Activated CD4-positive, CD25-positive, alpha-beta regulatory T cell treated with anti-CD3 and anti-CD28 coated beads, Interleukin-2, amount 50 U/mL, for 24 hours (primary cell): ENCODE results near the gene ITGA11.
"Not testable (repeated sequence)": the region's sequence is repeated elsewhere in the genome, so short reads cannot be mapped to it uniquely, and the experiment has no call there.

Source experiments
- ATAC-seq, 2 donors: fragments of 150-1000 bp; cut with Tn5 transposase; one replicate each; pipeline ENCODE4 v1.10.0; 2021; ENCODE audit warnings: mild to moderate bottlenecking in 1 of 2, moderate library complexity in 1 of 2

The ITGA11 gene

DNA sequence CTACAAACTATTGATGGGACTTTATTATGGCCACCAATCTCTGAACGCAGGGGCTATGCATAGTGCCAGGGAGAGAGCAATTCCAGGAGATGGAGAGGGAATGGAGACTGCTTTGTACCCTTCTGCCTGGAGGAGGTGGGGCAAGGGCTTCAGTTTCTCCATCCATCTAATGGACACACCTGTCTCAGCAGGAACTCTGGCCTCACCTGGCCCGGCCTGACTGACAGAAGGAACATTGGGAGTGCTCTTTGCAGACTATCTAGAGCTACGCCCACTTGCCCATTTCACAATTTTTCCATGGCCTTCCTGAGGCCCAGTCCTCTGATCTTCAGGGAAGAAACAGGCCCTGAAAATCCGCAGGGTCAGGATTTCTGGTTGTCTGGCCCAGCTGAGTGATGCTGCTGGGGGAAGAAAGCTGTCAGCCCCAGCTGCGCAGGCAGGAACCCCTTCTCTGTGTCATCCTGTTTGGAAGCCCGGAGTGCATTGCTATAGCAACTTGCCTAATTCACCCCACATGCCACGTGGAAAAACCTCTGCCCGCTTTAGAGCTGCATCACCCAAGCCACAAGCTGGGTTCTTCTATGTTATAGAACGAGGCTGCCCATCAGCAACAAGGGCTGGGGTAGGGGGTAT is 6.4 kb downstream of the ITGA11 start:
- no peak for ATAC-seq

DNA sequence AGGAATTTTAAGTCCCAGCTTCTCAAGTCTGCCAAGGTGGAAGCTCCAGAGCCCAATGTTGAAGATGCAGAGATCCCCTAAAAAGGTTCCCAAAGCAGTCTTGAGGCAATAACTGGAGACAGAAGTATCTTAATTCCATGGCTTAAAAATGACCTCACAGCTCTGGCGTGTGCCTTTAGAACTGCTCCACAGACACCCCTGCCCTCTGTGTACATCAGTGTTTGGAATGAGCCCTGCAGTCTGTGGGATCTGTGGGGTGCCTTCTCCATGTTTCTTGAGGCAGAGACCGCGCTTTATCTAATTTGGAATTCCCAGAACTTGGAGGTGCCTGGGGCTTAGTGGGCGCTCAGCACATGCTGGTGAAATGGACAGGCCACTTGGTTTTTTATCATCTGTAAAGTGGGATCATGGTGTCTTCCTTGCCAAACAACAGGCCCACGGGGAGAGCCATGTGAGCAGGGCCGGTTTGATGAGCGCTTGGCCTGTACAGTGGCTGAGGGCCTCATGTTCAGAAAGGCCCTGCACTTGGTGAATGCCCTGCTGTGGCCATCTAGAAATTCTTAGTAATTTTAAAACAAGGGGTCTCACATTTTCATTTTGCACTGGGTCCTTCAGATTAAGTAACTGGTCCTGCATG is 7.1 kb downstream of the ITGA11 start:
- no peak for ATAC-seq

DNA sequence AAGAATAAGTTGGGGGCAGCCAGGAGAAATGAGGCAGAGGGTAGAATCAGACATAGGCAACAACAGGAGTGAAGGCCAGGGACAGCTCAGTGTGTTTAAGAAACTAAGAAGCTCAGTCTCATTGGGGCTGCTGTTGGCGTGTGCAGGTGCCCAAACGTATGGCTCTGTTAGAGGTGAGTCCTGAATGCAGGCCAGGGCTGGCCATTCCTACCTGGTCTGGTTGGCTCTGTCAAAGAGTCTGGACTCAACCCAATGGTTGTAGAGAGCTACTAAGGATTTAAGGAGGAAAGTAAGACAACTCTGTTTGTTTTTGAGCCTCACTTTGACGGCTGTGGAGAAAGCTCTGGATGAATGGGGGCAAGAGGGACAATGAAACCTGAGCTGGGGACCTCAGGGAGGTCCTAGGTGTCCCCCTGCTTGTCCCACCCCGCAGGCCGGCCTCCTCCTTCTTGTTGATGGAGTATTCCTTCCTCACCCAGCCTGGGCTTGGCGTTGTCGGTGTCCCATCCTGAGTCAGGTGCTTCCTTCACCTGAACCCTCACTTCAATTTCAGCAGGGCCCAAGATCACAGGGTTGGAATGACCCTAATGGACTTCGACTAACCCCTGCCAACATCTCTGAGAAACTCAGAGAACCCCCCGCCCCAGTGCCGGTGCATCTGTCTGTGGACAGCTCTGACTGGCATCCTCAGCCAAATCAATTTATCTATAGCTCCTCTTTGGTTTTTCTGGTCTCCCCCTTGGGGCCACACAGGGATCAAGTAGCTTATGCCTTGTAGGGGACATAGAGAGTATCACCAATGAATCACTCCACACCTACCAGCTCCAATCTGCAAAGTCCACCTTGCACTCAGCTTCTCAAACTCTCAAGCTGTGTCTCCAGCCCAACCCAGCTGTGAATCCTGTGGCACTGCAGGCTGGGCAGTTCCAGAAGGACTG is 8.3 kb downstream of the ITGA11 start:
- no peak for ATAC-seq

DNA sequence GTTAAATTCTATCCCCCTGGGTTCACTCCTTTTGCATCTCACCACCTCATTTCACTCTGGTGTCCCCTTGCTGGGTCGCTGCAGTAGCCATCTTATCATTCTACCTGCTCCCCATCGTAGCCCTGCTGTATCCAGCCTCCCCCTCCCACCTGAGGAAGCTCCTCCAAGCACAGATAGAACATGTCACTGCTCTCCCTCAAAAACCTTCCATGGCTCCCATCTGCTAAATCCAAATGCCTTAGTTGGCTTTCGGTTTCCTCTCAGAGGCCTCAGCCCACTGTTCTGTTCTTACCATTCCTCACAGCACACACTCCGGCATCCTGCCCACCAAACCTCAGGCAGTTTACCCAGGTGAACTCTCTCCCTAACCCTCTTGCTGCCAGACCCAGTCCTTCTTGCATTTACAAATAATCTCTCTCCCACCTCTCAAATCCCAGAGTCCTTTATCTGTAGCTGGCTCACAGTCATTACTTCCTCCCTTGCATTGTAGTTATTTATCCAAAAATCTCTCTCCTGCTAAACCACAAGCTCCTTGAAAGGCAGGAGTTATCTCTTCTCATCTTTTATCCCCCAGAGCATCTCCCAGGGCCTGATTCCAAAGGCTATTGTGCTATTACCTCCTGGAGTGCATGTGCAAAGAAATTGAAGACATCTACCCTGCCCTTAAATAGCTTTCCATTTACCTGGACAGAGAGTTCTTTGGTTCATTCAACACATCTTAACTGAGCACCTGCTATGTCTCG is 9.4 kb downstream of the ITGA11 start:
- not testable (repeated sequence) for ATAC-seq

DNA sequence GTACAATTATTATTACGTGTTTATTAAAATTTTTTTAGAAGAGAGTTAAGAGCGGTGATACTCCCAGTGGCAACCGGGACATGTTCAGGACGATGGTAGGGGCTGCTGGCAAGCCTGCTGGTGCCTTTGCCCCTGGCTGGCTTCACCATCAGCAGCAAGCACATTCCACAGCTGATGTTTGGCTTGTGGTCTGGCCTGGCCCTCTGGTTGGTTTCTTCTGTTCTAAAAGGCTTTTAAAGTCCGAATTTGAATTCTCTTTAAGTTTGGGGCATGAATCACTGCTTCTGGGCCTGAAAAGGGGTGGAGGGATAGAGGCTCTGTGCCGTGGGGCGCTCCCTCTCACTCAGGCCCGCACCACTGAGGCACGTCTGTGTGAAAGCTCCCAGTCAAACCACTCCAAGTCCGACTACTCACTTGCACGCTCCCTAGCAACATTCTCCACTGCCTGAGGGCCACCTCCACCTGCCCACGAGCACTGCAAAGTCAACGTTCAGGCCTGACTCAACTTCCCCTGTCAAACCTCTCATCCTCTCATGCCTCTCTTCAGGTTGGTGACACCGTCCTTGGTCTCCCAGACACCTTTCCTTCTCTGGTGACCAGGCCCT is 10.1 kb downstream of the ITGA11 start:
- no peak for ATAC-seq

DNA sequence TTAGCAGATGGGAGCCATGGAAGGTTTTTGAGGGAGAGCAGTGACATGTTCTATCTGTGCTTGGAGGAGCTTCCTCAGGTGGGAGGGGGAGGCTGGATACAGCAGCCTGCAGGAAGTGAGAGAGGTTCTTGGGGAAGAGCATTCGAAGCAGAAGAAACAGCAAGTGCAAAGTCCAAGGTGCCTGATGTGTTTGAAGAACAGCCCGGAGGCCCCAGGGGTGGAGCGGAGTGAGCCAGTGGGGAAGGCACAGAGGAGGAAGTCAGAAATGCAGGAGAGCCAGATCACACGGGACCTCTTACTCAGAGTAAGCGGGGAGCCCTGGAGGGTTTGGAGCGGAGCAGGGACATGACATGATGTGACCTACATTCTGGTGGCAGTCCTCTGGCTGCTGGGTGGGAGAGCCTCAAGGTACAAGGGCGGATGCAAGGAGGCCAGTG is 10.8 kb downstream of the ITGA11 start:
- no peak for ATAC-seq

DNA sequence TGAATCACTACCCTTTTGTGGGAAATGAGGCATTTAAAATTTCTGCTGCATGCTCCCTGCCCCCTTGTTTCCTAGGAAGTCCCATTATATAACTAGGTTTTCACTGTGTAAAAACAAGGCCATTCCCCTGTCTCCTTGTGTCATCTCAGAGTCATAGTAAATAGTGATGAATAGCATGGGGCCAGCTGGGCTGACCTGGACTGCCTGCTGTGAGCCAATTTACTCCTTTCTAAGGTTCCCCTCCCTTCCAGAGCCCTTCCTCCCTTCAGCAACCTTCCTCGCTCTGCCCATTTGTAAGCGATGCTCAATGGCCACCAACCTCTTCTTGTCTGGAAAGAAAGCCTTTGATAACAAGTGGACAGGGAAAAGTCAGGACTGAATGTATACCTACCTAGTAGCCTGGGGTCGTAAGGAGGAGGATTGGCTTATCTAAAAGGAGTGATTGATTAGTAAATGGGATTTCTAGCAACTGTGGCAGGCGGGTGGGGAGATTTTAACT is 11.7 kb downstream of the ITGA11 start:
- ATAC-seq = no peak

DNA sequence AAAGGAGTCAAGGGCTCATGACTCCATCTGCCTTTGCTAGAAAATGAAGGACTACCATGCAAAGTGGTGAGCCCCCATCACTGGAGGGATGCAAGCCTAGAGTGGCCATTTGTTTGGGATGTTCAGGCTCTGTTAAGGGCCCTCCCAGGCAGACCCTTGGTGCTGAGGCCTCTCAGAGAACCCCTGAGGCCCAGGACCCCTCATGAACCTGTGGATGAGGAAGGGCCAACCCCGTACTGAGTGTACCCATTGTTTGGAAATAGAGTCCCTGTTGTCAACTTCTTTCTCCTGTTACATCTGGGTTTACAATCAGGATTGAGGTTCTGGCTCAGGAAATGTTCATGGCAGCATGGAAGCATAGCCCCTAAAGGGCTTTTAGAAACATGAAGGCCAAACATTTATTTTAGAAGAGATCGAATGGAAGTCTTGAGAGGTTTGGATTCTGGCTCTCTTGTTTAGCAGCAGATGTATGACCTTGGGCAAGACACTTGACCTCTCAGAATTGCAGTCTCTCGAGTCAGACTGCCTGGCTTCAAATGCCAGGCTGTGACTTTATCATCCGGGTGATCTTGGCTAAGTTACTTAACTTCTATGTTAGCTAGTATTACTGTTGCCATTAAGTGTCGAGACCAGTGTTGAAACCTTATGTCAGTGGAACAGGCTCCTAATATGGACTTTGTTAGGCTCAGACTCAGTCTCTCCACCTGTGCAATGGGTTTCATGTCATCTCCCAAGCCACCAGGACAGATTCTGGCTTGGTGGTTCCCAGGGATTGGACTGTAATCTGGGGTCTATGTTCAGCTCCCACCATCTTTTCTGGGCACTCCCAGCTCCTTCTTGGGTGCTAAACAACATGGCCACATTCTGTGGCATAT is 12.4 kb downstream of the ITGA11 start:
- ATAC-seq = no peak

DNA sequence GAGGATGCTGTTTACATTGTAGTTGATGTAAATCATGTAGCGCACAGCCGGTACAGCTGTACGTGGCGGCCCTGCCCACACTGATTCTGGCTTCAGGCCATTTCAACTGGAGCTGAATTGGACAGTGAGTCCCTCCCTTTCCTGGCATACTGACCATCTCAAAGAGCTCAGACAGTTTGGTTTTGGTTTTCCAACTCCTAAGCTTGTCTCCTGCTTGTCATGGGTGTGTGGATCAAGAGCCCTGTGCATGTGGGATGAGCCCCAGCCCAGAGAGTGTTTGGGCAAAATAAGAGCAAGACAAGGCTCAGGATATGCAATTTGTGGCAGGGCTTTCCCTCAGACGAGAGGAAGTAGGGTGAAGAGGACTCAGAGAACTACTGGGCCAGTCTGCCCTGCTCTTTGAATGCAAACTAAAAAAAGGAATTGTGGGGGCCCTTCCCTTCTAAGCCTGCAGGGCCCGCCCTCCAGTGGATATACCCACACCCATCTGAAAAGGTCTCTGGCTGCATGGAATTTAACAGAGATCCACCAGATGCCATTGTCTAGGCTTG is 13.3 kb downstream of the ITGA11 start:
- ATAC-seq = no peak

DNA sequence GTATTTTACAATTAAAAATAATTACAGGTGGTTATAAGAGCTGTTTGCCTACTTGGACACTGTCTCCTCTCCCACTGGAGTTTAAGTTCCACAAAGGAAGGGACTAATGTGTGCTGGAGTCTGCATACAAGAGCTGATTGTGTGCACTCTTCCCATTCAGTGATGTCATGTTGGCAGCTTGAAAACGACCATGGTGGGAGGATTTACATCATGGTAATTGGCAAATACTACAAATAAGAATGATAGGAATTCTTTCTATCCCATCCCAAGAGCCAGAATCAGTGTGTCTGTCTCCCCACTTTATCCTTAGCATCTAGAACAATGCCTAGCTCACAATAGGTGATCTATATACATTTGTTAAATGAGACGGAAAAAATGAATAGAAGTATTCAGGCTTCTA is 14.1 kb downstream of the ITGA11 start:
- no peak for ATAC-seq

DNA sequence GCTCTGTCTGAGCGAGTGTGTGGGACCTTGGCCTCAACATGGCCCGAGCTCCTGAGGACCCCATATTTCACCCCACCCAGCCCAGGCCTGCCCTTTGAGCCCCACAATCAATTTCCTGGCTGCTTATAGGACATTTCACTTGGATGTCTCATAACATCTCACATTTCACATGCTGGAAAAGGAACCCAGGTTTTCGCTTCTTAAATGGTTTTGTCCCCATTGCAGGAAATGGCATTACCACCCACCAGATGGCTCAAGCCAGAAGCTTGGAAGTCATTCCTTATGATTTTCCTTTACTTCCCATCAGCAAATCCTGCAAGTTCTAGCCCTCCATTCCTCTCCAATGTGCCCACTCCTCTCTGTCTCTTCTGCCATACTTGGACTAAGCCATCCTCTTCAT is 14.9 kb downstream of the ITGA11 start:
- no peak for ATAC-seq

DNA sequence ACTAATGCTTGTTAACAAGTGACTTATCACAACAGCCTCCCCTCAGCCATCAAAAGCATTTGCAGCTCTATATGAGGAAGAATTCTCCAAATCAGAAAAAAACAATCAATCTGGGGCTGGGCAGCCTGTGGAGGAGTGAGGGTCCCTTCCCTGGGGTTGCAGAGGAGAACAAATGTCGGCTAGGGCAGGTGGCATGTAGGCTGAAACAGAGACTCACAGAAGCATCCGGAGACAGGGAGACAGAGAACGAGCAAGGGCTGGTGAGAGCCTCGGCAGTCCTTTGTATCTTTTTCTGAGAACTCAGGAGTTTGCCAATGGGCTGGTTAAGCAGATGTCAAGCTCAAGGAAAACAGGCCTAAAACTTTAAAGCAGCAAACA is 15.8 kb downstream of the ITGA11 start:
- ATAC-seq = no peak

DNA sequence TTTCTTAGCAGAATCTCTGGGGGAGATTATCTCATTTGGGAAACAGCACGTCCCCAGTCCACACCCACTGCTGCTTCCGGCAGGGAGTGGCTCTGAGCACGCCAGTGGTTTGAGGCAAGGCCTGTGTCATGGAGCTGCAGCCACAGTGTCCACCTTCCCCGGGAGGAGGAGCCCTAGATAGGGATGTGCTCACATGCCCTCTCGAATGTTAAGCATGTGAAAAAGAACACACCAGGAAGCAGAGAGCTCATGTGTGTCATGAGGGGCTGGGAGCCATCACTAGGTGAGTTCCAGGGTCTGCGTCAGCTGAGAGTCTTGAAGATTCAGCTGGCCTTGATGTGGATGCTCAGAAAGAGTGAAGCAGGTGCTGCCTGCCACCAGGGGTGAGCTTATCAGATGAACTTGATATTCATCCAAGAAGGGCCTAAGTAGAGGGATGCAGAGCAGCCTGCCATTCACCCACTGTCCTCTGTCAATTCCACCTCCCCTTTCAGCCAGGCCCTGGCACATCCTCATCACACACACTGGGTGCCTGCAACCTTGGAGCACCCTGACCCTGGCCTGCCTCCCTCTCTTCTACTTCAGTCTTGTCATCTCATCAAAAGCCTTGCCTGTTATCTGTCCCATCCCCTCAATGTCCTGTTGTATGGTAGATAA is 16.3 kb downstream of the ITGA11 start:
- no peak for ATAC-seq

DNA sequence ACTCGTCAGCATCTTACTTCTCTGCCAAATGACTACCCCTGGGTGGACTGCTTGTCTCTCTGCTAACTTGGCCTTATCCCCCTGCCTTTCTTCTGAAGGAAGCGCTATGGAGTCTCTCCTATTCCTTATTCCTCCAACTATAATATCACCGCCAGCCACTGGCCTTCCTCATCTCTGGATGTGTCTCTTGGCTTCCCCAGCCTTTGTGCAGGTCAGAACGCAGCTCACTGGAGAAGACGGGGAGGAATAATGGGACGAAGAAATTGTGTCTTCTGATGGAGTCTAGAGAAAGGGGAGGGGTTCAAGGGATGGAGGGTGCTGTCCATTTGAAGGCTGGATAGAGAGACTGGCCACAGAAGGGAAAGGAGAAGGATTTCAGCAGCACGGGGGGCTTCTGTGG is 16.9 kb downstream of the ITGA11 start:
- ATAC-seq = no peak

DNA sequence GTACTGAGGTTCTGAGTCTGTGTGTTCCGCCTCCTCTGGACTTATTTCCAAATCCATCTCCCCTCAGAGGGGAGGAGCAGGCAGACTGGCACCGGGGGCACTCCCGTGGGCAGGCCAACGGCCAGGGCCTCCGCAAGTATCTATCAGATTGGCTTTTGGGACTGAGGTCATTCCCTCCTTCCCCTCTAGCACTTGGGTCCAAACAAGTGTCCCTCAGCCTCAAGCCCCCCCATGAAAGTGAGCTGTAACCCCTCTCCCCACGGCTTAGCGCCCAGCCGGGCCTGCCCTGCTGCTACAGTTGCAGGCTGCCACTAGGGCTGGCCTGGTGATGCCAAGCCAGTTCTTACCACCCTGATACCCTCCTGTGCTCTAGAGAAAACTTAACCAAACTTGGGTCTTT is 17.4 kb downstream of the ITGA11 start:
- ATAC-seq = no peak

DNA sequence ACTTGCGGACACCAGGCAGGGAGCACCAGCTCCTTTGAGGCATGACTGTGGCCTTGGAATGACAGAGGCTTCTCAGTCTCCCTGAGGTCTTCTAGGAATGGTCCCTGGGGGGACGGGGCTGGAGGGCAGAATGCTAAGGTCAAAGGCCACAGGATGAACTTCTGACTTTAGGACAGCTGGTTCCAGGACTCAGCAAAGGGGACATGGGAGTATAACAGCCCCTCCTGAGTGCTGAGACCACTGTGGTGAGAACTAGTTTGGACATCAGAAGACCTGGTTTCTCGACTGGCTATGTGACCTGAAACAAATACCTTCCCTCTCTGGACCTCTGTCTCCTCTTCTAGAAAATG is 17.8 kb downstream of the ITGA11 start:
- no peak for ATAC-seq

DNA sequence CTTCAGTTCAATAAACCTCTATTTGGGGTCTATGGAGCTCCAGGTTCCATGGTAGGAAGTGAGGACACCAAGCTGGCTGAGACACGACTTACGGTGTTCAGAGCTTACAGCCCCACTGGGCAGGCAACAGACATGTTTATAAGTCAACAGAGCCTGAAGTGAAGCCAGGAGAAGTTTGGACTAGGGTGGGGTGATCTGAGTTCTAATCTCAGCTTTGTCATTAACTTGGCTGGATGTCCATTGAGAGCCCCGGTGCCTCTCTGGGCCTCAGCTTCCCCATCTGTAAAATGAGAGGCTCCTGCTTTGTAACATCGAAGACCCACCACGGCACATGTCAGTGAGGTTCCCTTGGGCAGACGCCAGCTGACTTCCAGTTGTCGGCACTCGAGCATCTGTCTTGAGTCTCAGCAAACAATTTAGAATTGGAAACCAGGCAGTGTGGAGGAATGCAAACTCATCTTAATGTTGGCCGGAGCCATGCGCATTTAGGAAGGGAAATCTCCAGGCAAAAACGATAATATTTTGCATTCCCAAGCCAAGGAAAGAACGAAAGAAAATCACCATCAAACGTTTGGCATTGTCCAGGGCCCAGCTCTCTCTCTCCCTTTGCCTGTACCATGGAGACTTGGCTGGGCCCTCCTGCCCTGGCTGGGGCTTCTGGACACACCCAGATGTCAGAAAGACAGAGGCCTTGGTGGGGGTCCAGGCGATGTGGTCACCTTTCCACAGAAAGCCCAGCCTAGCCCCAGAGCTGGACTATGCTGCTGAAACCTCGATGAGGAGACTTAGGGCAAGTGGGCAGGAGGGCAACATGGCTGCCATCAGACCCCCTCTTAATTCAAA is 18.4 kb downstream of the ITGA11 start:
- no peak for ATAC-seq

DNA sequence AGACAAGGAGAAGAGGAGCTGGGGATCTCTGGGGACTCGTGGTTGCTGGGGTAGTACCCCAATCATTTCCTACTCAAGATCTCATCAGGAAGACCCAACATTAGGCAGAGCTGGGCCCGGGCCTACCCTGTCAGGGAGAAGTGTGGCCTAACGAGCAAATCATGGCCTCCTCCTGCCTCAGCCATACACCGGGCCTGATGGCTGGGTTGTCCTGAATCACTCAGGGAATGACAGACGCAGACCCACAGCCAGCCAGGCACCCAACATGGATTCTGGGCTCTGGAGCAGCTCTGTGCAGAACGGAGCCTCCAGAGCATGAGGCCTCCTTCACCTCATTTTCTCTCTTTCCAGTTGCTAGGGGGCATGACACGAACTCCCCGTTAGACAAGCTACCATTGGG is 19.7 kb downstream of the ITGA11 start:
- ATAC-seq = no peak

DNA sequence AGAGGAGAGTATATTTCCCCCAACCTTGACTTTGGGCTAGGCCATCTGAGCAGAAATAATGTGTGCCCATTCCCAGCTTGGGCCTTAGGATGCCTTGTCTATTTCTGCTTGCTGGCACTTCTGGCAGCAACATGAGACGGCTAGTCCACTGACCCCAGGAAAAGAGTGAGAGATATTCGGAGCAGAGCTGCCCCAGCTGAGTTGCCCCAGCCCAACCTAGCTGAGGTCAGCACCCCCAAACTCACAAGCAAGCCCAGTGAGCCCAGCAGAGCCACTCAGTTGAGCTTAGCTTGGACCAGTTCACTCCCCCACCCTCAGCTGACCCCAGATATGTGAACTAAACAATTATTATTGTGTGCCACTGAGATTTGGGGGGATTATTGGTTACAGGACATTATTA is 20.2 kb downstream of the ITGA11 start:
- no peak for ATAC-seq

DNA sequence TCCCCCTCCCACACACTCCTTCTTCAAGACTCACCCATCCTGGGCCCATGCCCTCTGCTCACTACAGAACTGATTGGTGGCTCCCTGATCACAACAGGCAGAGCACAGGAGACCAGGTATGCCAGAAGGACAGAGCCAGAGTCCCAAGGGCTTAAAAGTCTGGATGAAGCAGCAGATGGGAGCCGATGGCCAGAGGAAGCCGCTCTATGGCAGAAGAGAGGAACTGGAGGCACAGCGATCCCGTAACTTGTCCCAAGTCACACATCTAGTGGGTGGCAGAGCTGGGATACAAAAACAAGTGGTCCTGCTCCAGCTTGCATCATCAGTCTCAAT is 20.7 kb downstream of the ITGA11 start:
- no peak for ATAC-seq
